ENCODE measurements around the gene PRODH.

PRODH gene

DNA sequence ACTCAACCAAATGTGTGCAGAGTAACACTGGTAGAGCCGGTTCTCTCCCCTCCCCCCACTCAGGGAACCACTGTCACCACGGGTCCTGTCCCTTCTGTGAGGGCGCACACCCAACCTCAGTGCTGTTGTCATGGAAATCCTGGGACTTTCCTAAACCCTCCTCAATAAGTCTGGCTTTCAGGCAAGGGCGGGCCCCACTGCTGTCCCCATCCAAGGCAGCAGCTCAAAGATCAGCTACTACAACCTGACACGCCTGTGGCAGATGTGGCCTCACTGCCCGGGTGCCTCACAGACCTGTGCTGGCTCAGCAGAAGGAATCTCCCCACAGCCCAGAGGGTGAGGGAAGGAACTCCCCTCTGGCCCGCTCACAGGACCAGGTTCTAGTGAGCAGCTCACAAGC lies 2.2 kb downstream of the PRODH start:
- Histone ChIP-seq H3K4me3 (IDR thresholded peaks at IDR 0.05; ENCODE audit: insufficient read depth, low read depth, low read length) (no peak overlapping the region), H2AFZ (ENCODE audit: low read depth) (no peak overlapping the region), H3K79me2 (ENCODE audit: insufficient read depth, low read depth) (no peaks in the 10 kb centered on the region), H3K4me2 (no peak overlapping the region), H3K4me1 (ENCODE audit: low read depth, poor library complexity, severe bottlenecking) (no peaks in the 10 kb centered on the region), H4K20me1 (ENCODE audit: insufficient read depth) (no peaks in the 10 kb centered on the region), H3K36me3 (ENCODE audit: insufficient read depth) (no peaks in the 10 kb centered on the region), H3K27me3 (ENCODE audit: insufficient read depth, low read depth) (no peaks in the 10 kb centered on the region), H3K9ac (no peak overlapping the region), H3K27ac (no peak overlapping the region)
- TF ChIP-seq, protein P1, sequence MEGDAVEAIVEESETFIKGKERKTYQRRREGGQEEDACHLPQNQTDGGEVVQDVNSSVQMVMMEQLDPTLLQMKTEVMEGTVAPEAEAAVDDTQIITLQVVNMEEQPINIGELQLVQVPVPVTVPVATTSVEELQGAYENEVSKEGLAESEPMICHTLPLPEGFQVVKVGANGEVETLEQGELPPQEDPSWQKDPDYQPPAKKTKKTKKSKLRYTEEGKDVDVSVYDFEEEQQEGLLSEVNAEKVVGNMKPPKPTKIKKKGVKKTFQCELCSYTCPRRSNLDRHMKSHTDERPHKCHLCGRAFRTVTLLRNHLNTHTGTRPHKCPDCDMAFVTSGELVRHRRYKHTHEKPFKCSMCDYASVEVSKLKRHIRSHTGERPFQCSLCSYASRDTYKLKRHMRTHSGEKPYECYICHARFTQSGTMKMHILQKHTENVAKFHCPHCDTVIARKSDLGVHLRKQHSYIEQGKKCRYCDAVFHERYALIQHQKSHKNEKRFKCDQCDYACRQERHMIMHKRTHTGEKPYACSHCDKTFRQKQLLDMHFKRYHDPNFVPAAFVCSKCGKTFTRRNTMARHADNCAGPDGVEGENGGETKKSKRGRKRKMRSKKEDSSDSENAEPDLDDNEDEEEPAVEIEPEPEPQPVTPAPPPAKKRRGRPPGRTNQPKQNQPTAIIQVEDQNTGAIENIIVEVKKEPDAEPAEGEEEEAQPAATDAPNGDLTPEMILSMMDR (conservative IDR thresholded peaks at IDR 0.05; ENCODE audit: low read depth, low read length), result no peak

DNA sequence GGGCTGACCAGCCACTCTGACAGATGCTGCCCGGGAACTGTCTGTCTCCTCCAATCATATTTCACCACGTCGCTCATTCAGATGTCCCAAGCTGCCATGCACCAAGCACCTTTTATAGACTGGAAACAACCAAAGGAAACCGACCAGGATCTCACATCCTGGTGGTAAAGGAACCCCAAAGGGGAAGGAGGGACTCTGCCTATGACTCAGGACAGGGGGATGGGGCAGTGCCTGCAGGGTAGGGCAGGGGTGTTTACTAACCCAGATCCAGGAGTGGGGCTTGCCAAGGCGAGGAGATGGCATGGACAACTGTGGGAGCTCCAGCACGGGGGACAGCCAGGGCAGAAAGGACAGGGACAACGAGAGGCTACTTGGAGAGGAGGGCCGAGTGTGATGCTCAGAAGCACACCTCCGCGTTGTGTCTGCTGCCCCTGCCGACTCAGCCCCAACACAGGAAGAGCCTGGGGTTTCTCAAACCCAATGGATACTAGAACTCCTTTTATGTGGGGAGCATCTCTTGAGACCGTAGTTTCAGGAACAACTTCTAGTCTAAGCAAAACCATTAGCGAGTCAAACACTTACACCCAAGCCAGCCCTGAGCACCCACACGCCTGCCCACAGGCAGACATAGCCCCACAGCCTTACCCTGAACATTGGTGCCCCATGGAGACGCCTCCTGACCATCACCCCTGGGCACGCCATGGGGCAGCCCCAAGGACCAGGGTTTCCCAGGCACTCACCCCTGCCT lies 4.0 kb downstream of the PRODH start:
- H3K4me2 ChIP-seq, result no peak overlapping the region
- H3K27me3 ChIP-seq (ENCODE audit: insufficient read depth, low read depth), result no peaks in the 10 kb centered on the region
- no peak overlapping the region for H2AFZ ChIP-seq (ENCODE audit: low read depth)
- H3K36me3 ChIP-seq (ENCODE audit: insufficient read depth), result no peaks in the 10 kb centered on the region
- TF ChIP-seq, protein P1 (conservative IDR thresholded peaks at IDR 0.05; ENCODE audit: low read depth, low read length), result no peak
- H3K79me2 ChIP-seq (ENCODE audit: insufficient read depth, low read depth), result no peaks in the 10 kb centered on the region
- no peak overlapping the region for H3K27ac ChIP-seq
- H3K9ac ChIP-seq, result no peak overlapping the region
- no peaks in the 10 kb centered on the region for H3K4me1 ChIP-seq (ENCODE audit: low read depth, poor library complexity, severe bottlenecking)
- no peaks in the 10 kb centered on the region for H4K20me1 ChIP-seq (ENCODE audit: insufficient read depth)
- no peak overlapping the region for H3K4me3 ChIP-seq (IDR thresholded peaks at IDR 0.05; ENCODE audit: insufficient read depth, low read depth, low read length)

DNA sequence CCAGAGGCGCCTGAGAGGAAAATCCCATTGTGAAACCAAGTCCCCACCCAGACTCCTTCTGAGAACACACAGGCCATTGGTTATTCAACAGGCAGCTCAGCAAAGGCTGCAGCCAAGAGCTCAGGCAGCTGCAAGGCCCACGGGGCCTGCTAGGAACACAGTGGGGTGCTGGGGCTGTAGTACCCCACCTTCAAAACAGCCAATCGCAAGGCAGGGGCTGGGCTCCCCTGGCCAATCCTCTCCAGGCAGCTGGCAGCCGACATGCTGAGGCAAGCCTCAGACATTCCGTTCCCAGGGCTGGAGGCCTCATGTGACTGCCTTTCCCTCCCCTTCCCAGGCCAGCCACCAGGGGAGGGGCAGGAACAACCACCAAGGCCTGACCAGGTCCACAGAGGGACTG lies 6.6 kb downstream of the PRODH start:
- Histone ChIP-seq H2AFZ (ENCODE audit: low read depth) (no peak overlapping the region), H3K9ac (no peak overlapping the region), H3K4me1 (ENCODE audit: low read depth, poor library complexity, severe bottlenecking) (no peaks in the 10 kb centered on the region), H3K27ac (no peak overlapping the region), H3K79me2 (ENCODE audit: insufficient read depth, low read depth) (no peaks in the 10 kb centered on the region), H3K36me3 (ENCODE audit: insufficient read depth) (no peaks in the 10 kb centered on the region), H3K4me3 (IDR thresholded peaks at IDR 0.05; ENCODE audit: insufficient read depth, low read depth, low read length) (no peak overlapping the region), H3K4me2 (no peak overlapping the region), H4K20me1 (ENCODE audit: insufficient read depth) (no peaks in the 10 kb centered on the region), H3K27me3 (ENCODE audit: insufficient read depth, low read depth) (no peaks in the 10 kb centered on the region)
- TF ChIP-seq, protein P1 (conservative IDR thresholded peaks at IDR 0.05; ENCODE audit: low read depth, low read length), result no peak

DNA sequence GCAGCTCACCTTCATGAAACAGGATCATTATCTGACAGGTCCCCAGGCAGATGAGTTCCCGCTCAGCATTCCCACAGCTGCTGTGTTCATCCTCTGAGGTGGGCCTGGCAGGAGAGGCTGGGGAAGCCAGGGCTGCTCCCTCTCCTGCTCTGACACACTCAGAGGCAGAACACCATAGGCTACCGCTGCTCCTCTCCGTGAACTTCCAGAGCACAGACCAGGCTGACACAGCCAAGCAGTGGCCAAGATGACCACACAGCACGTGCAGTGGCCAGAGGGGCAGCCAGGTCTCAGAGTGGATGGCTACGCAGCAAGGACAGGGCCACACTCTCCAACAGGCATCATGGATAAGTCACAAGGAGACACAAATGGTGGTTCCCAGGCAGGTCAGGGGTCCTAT lies 8.5 kb downstream of the PRODH start:
- Histone ChIP-seq H3K27me3 (ENCODE audit: insufficient read depth, low read depth) (no peaks in the 10 kb centered on the region), H4K20me1 (ENCODE audit: insufficient read depth) (no peaks in the 10 kb centered on the region), H3K4me2 (no peak overlapping the region), H3K27ac (no peak overlapping the region), H2AFZ (ENCODE audit: low read depth) (no peak overlapping the region), H3K4me1 (ENCODE audit: low read depth, poor library complexity, severe bottlenecking) (no peaks in the 10 kb centered on the region), H3K9ac (no peak overlapping the region), H3K79me2 (ENCODE audit: insufficient read depth, low read depth) (no peaks in the 10 kb centered on the region), H3K36me3 (ENCODE audit: insufficient read depth) (no peaks in the 10 kb centered on the region), H3K4me3 (IDR thresholded peaks at IDR 0.05; ENCODE audit: insufficient read depth, low read depth, low read length) (no peak overlapping the region)
- TF ChIP-seq, protein P1 (conservative IDR thresholded peaks at IDR 0.05; ENCODE audit: low read depth, low read length), result no peak
